HCT116 (cell line): Measurements from ENCODE around the gene UBE2D3. TPM values are rescaled to one million over a fixed set of nuclear protein-coding genes. Genes with fewer than 3 reads are reported as not detected.

Experiments used
- ATAC-seq: fragments of 200-7000 bp; cut with Tn5 transposase; 2 replicates; pipeline ENCODE4 v1.9.1; 2020; ENCODE audit warnings: mild to moderate bottlenecking, moderate library complexity
- BruUV-seq: library from RNA; stranded (reverse); fragments of 400-500 nt; replicated peaks from 2 replicates; lab custom pipeline; 2021; lab: Mats Ljungman, UMichigan
- CTCF ChIA-PET: fragments of 300-600 bp; sonication (Branson Sonifier 250); formaldehyde crosslinking; loops from one replicate; lab custom pipeline; 2021; ENCODE audit warnings: antibody characterized with exemption; lab: Charles Lee
- POLR2A ChIA-PET: fragments of 300-600, 350-600 bp; sonication (Branson Sonifier 250); formaldehyde crosslinking; loops from one replicate; lab custom pipeline; 2021; ENCODE audit warnings: antibody characterized with exemption; lab: Charles Lee
- RAD21 ChIA-PET, 2 experiments: fragments of 300-600 bp; sonication (Branson Sonifier 250); formaldehyde crosslinking; loops; one replicate each; lab custom pipeline; 2023; ENCODE audit warnings: low total read pairs in 2 of 2; ENCODE audit not compliant: uncharacterized antibody in 2 of 2, unreplicated experiment in 2 of 2, low non-redundant PET in 1 of 2; lab: Charles Lee
- DNase-seq: peaks from one replicate; pipeline ENCODE4 v3.0.0-alpha.2; 2010; ENCODE audit warnings: low read depth, low spot score
- H2AFZ ChIP-seq: fragments of 200-600 bp; shearing (Covaris generic), sonication (generic); 2 replicates; pipeline ENCODE4 v1.6.1; 2017; ENCODE audit warnings: low read depth, mixed run types, mixed read lengths, antibody characterized with exemption, low read length; ENCODE audit not compliant: poor library complexity, severe bottlenecking
- H3K27ac ChIP-seq: 2 replicates; pipeline ENCODE4 v1.5.1; 2012; ENCODE audit warnings: low read depth, low read length
- H3K27me3 ChIP-seq: fragments of 200-600 bp; sonication (generic); 2 replicates; pipeline ENCODE4 v1.6.1; 2016; ENCODE audit warnings: mixed run types, low read length, mixed read lengths; ENCODE audit not compliant: insufficient read depth
- H3K36me3 ChIP-seq, 2 experiments: fragments of 200-500 bp in 1 of 2; fragments of 200-600 bp in 1 of 2; sonication (Bioruptor generic) in 1 of 2; sonication (generic) in 1 of 2; 2 replicates each; pipeline versions ENCODE4 v1.5.1 to v1.6.1; 2014 to 2016; ENCODE audit warnings: low read length in 2 of 2, inconsistent platforms in 1 of 2, mixed read lengths in 1 of 2, mixed run types in 1 of 2; ENCODE audit not compliant: insufficient read depth in 2 of 2, control insufficient read depth in 1 of 2
- H3K4me1 ChIP-seq, 2 experiments: fragments of 200-600 bp in 1 of 2; sonication (generic) in 1 of 2; 2 replicates each; pipeline versions ENCODE4 v1.5.1 to v1.6.1; 2012 to 2017; ENCODE audit warnings: low read length in 2 of 2, inconsistent platforms in 1 of 2, mild to moderate bottlenecking in 1 of 2, mixed read lengths in 1 of 2, mixed run types in 1 of 2, moderate library complexity in 1 of 2; ENCODE audit not compliant: insufficient read depth in 2 of 2, control insufficient read depth in 1 of 2
- H3K4me2 ChIP-seq: fragments of 200-600 bp; sonication (generic); 2 replicates; pipeline ENCODE4 v1.6.1; 2017; ENCODE audit warnings: mixed run types, low read length, mixed read lengths
- H3K4me3 ChIP-seq, 2 experiments: fragments of 200-600 bp in 1 of 2; sonication (generic) in 1 of 2; replicated peaks in 1 of 2; 2 replicates each; pipeline ENCODE4 v1.5.1; 2011 to 2016; ENCODE audit warnings: low read length in 2 of 2, control low read depth in 1 of 2, low read depth in 1 of 2, mild to moderate bottlenecking in 1 of 2, mixed read lengths in 1 of 2, mixed run types in 1 of 2
- H3K79me2 ChIP-seq: fragments of 200-600 bp; sonication (generic); 2 replicates; pipeline ENCODE4 v1.6.1; 2017; ENCODE audit warnings: mild to moderate bottlenecking, mixed run types, low read length, moderate library complexity, mixed read lengths; ENCODE audit not compliant: insufficient read depth
- H3K9ac ChIP-seq: fragments of 200-600 bp; sonication (generic); 2 replicates; pipeline ENCODE4 v1.6.1; 2016; ENCODE audit warnings: low read length, mixed read lengths
- H3K9me2 ChIP-seq: fragments of 200-600 bp; sonication (generic), shearing (Covaris generic); 2 replicates; pipeline ENCODE4 v1.6.1; 2017; ENCODE audit warnings: mixed run types, mild to moderate bottlenecking, moderate library complexity; ENCODE audit not compliant: insufficient read depth
- H3K9me3 ChIP-seq, 2 experiments: fragments of 200-500 bp in 1 of 2; fragments of 200-600 bp in 1 of 2; sonication (Bioruptor generic) in 1 of 2; sonication (generic) in 1 of 2; 2 replicates each; pipeline ENCODE4 v1.6.1; 2014 to 2017; ENCODE audit warnings: low read length in 2 of 2, mixed read lengths in 2 of 2, inconsistent platforms in 1 of 2, low read depth in 1 of 2, mild to moderate bottlenecking in 1 of 2, mixed run types in 1 of 2, moderate library complexity in 1 of 2; ENCODE audit not compliant: control insufficient read depth in 1 of 2, insufficient read depth in 1 of 2
- H4K20me1 ChIP-seq: fragments of 200-600 bp; sonication (generic), shearing (Covaris generic); 2 replicates; pipeline ENCODE4 v1.6.1; 2017; ENCODE audit warnings: mixed run types, mild to moderate bottlenecking, moderate library complexity; ENCODE audit not compliant: insufficient read depth
- ATF3 ChIP-seq: IDR thresholded peaks from 2 replicates; pipeline ENCODE4 v1.6.1; 2012
- CBX3 ChIP-seq: IDR thresholded peaks from 2 replicates; pipeline ENCODE4 v1.6.1; 2012; ENCODE audit warnings: low read depth
- CTCF ChIP-seq, 3 experiments: fragments of 200-600 bp in 1 of 3; sonication (generic) in 1 of 3; IDR thresholded peaks in 2 of 3; conservative IDR thresholded peaks in 1 of 3; 2 replicates each; pipeline ENCODE4 v1.5.1; 2012 to 2017; ENCODE audit warnings: low read depth in 2 of 3, low read length in 2 of 3, antibody characterized with exemption in 1 of 3, borderline replicate concordance in 1 of 3, control low read depth in 1 of 3, mild to moderate bottlenecking in 1 of 3, mixed read lengths in 1 of 3, mixed run types in 1 of 3, moderate library complexity in 1 of 3; ENCODE audit not compliant: insufficient read depth in 1 of 3
- ELF1 ChIP-seq: IDR thresholded peaks from 2 replicates; pipeline ENCODE4 v1.6.1; 2012; ENCODE audit warnings: low read depth, borderline replicate concordance
- EZH2 ChIP-seq: fragments of 200-600 bp; sonication (generic); IDR thresholded peaks from 2 replicates; pipeline ENCODE4 v1.6.1; 2017; ENCODE audit warnings: antibody characterized with exemption, mixed run types
- FOSL1 ChIP-seq: IDR thresholded peaks from 2 replicates; pipeline ENCODE4 v1.6.1; 2012; ENCODE audit warnings: low read depth
- JUND ChIP-seq: IDR thresholded peaks from 2 replicates; pipeline ENCODE4 v1.6.1; 2012
- MAX ChIP-seq: IDR thresholded peaks from 2 replicates; pipeline ENCODE4 v1.6.1; 2012
- POLR2A ChIP-seq: IDR thresholded peaks from 2 replicates; pipeline ENCODE4 v1.7.0; 2011; ENCODE audit warnings: borderline replicate concordance; ENCODE audit not compliant: insufficient read depth, insufficient read length; ENCODE audit errors: extremely low read depth
- POLR2AphosphoS5 ChIP-seq: IDR thresholded peaks from 2 replicates; pipeline ENCODE4 v1.6.1; 2011; ENCODE audit warnings: mild to moderate bottlenecking, low read depth, low read length, moderate library complexity
- RAD21 ChIP-seq: IDR thresholded peaks from 2 replicates; pipeline ENCODE4 v1.6.1; 2012; ENCODE audit warnings: low read depth, mild to moderate bottlenecking
- REST ChIP-seq: IDR thresholded peaks from 2 replicates; pipeline ENCODE4 v1.6.1; 2012; ENCODE audit warnings: low read depth
- SP1 ChIP-seq: IDR thresholded peaks from 2 replicates; pipeline ENCODE4 v1.6.1; 2012; ENCODE audit warnings: low read depth
- SRF ChIP-seq: IDR thresholded peaks from 2 replicates; pipeline ENCODE4 v1.6.1; 2012; ENCODE audit warnings: low read depth
- ZBTB33 ChIP-seq: IDR thresholded peaks from 2 replicates; pipeline ENCODE4 v1.6.1; 2011; ENCODE audit warnings: mild to moderate bottlenecking, low read length, moderate library complexity; ENCODE audit not compliant: insufficient replicate concordance; ENCODE audit errors: extremely low read depth
- ZFX ChIP-seq: fragments of 450-650 bp; IDR thresholded peaks from 2 replicates; pipeline ENCODE4 v1.6.1; 2017
- intact Hi-C: fragments of 100-400 bp; cut with micrococcal nuclease; formaldehyde crosslinking; loops from 2 replicates; pipeline ENCODE4 v1.10.0; 2022
- total RNA-seq: library from RNA; stranded (reverse); gene quantifications from one replicate; pipeline ENCODE4 v1.2.1, GENCODE V29; 2021; ENCODE audit not compliant: unreplicated experiment

UBE2D3 gene
- total RNA-seq, 1 experiment from 2014 or later, result 302 TPM

- no TSS peak for BruUV-seq
- RAD21 ChIA-PET, result no interaction called here
- TF ChIP-seq POLR2A, result no peak
- TF ChIP-seq CBX3, result no peak
- no peak for TF ChIP-seq JUND
- TF ChIP-seq ELF1, result no peak
- no peak for TF ChIP-seq SP1
- no peak for TF ChIP-seq MAX
- TF ChIP-seq EZH2, result no peak
- no peak for TF ChIP-seq ZBTB33
- no peak for TF ChIP-seq FOSL1
- no peak for TF ChIP-seq ZFX
- TF ChIP-seq CTCF (IDR thresholded peaks at IDR 0.05 in 2 of 3, conservative IDR thresholded peaks at IDR 0.05 in 1 of 3; ENCODE audit: borderline replicate concordance in 1 of 3, insufficient read depth in 1 of 3, low read depth in 2 of 3, low read length in 2 of 3), result no peak
- no peak for TF ChIP-seq SRF
- TF ChIP-seq REST, result no peak
- no peak for TF ChIP-seq ATF3
- TF ChIP-seq RAD21, result no peak
- no peak for TF ChIP-seq POLR2AphosphoS5
These were observed 4.8 kb upstream of the UBE2D3 start for GRCh38 chr4:102832105-102832504.

More at GRCh38 chr4:102832105-102832504, 4.8 kb upstream of the UBE2D3 start:
- Histone ChIP-seq H3K36me3 (no peaks in the 10 kb centered on the region), H3K4me3 (no peak overlapping the region), H4K20me1 (no peaks in the 10 kb centered on the region), H3K9me3 (no peaks in the 10 kb centered on the region), H3K9ac (no peak overlapping the region), H3K27me3 (no peaks in the 10 kb centered on the region), H3K9me2 (no peaks in the 10 kb centered on the region), H3K4me1 (peaks cover 4 to 13% of the 10 kb centered on the region in 2 experiments; a peak in 3 of 4 replicates), H3K79me2 (peaks cover 55% of the 10 kb centered on the region), H3K27ac (no peak overlapping the region), H2AFZ (no peak overlapping the region), H3K4me2 (no peak overlapping the region)
- CTCF ChIA-PET, result no interaction called here
- intact Hi-C loops, result no loop called here
- POLR2A ChIA-PET, result no interaction called here
- no peak for DNase-seq
- no peak for ATAC-seq
